Smooth muscle cell (in vitro differentiated cells): ENCODE measurements around the gene AGAP1. TPM values are rescaled to one million over a fixed set of nuclear protein-coding genes. Genes with fewer than 3 reads are reported as not detected.

Experiments used
- DNase-seq: peaks from one replicate; lab custom pipeline; 2025; ENCODE audit not compliant: unreplicated experiment; lab: John Stamatoyannopoulos, UW
- H2AFZ ChIP-seq: fragments of 200-600 bp; sonication (generic); 2 replicates; pipeline ENCODE4 v1.6.0; 2016; ENCODE audit warnings: antibody characterized with exemption, low read depth, mild to moderate bottlenecking
- H3F3A ChIP-seq: fragments of 200-600 bp; sonication (generic); 2 replicates; pipeline ENCODE4 v1.6.0; 2017; ENCODE audit warnings: antibody characterized with exemption, low read depth
- H3K27ac ChIP-seq: fragments of 200-600 bp; sonication (generic); 2 replicates; pipeline ENCODE4 v1.5.1; 2016; ENCODE audit warnings: low read depth, mild to moderate bottlenecking
- H3K27me3 ChIP-seq: fragments of 200-600 bp; sonication (generic); 2 replicates; pipeline ENCODE4 v1.6.1; 2016; ENCODE audit warnings: low read depth, mild to moderate bottlenecking
- H3K36me3 ChIP-seq: fragments of 200-600 bp; sonication (generic); 2 replicates; pipeline ENCODE4 v1.5.1; 2016; ENCODE audit warnings: low read depth
- H3K4me1 ChIP-seq: fragments of 200-600 bp; sonication (generic); 2 replicates; pipeline ENCODE4 v1.5.1; 2016; ENCODE audit warnings: low read depth
- H3K4me2 ChIP-seq: fragments of 200-600 bp; sonication (generic); 2 replicates; pipeline ENCODE4 v1.6.0; 2016; ENCODE audit warnings: mild to moderate bottlenecking
- H3K4me3 ChIP-seq: fragments of 200-600 bp; sonication (generic); 2 replicates; pipeline ENCODE4 v1.5.1; 2016; ENCODE audit warnings: mild to moderate bottlenecking
- H3K79me2 ChIP-seq: fragments of 200-600 bp; sonication (generic); 2 replicates; pipeline ENCODE4 v1.6.0; 2016; ENCODE audit warnings: low read depth, mild to moderate bottlenecking
- H3K9ac ChIP-seq: fragments of 200-600 bp; sonication (generic); 2 replicates; pipeline ENCODE4 v1.6.0; 2016; ENCODE audit warnings: low read depth
- H3K9me3 ChIP-seq: fragments of 200-600 bp; sonication (generic); replicated peaks from 2 replicates; pipeline ENCODE4 v1.5.1; 2016; ENCODE audit warnings: low read depth
- H4K20me1 ChIP-seq: fragments of 200-600 bp; sonication (generic); 2 replicates; pipeline ENCODE4 v1.6.0; 2016; ENCODE audit warnings: low read depth
- WGBS: methylation state at CpG from one replicate; pipeline ENCODE4 v1.1.7; 2016; ENCODE audit warnings: low lambda C conversion rate; 5-methylcytosine and 5-hydroxymethylcytosine counted together
- polyA plus RNA-seq: library from polyadenylated mRNA; unstranded; fragments of >200 nt; fragmentation: Nextera tagmentation; extraction: Ambion mirVana; gene quantifications from 2 replicates; pipeline ENCODE4 v1.2.1, GENCODE V29; 2016
- total RNA-seq: library from RNA; depleted of rRNA; stranded (reverse); fragments of >200 nt; gene quantifications from 2 replicates; pipeline ENCODE4 v1.2.3, GENCODE V29; 2014
- TF ChIP-seq, protein P1 (sequence below): fragments of 200-600 bp; sonication (generic); IDR thresholded peaks from 2 replicates; pipeline ENCODE4 v1.5.1; 2017; ENCODE audit warnings: borderline replicate concordance, mild to moderate bottlenecking, antibody characterized with exemption; ENCODE audit not compliant: insufficient read depth, poor library complexity, severe bottlenecking

AGAP1 gene
- total and polyA plus RNA-seq, 2 experiments from 2014 or later, result 3.9 to 9.8 TPM

DNA sequence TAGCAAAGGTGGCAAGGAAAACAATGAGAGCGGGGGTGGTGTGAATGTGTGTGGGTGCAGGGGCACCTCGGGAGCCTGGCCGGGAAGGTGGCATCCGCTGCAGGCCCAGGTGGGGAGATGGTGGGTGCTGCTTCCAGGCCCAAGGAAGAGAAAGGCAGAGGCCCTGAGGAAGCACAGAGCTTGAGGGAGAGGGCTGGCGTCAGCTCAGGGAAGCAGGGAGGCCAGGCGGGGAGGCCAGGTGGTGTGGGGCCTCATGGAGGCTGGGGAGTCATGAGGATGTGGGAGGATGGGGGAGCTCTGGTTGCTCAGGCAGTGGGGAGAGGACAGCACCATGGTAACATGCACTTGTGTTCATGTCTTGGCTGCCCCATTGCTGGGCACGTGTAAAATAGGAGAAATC lies 43.3 kb downstream of the AGAP1 start:
- no peak for DNase-seq
- Histone ChIP-seq H3K4me2 (no peak overlapping the region), H3K79me2 (peaks cover 74% of the 10 kb centered on the region), H2AFZ (no peak overlapping the region), H3K27me3 (no peaks in the 10 kb centered on the region), H3K36me3 (no peaks in the 10 kb centered on the region), H3K27ac (no peak overlapping the region), H4K20me1 (peaks cover 92% of the 10 kb centered on the region), H3K9me3 (no peaks in the 10 kb centered on the region), H3K4me1 (no peaks in the 10 kb centered on the region), H3K9ac (no peak overlapping the region), H3K4me3 (no peak overlapping the region), H3F3A (no peaks in the 10 kb centered on the region)
- TF ChIP-seq, protein P1, sequence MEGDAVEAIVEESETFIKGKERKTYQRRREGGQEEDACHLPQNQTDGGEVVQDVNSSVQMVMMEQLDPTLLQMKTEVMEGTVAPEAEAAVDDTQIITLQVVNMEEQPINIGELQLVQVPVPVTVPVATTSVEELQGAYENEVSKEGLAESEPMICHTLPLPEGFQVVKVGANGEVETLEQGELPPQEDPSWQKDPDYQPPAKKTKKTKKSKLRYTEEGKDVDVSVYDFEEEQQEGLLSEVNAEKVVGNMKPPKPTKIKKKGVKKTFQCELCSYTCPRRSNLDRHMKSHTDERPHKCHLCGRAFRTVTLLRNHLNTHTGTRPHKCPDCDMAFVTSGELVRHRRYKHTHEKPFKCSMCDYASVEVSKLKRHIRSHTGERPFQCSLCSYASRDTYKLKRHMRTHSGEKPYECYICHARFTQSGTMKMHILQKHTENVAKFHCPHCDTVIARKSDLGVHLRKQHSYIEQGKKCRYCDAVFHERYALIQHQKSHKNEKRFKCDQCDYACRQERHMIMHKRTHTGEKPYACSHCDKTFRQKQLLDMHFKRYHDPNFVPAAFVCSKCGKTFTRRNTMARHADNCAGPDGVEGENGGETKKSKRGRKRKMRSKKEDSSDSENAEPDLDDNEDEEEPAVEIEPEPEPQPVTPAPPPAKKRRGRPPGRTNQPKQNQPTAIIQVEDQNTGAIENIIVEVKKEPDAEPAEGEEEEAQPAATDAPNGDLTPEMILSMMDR, result no peak
- WGBS, result 98% methylated on average over 7 of the region's 7 CpGs

- TF ChIP-seq, protein P1, result no peak
- DNase-seq, result no peak
- Histone ChIP-seq H3K9ac (no peak overlapping the region), H3K4me2 (no peak overlapping the region), H3K79me2 (peaks cover 69% of the 10 kb centered on the region), H3K4me3 (no peak overlapping the region), H3K27ac (no peak overlapping the region), H3K9me3 (no peaks in the 10 kb centered on the region), H4K20me1 (peaks cover 92% of the 10 kb centered on the region), H2AFZ (no peak overlapping the region), H3K27me3 (no peaks in the 10 kb centered on the region), H3K4me1 (no peaks in the 10 kb centered on the region), H3F3A (no peaks in the 10 kb centered on the region), H3K36me3 (no peaks in the 10 kb centered on the region)
- 88% methylated on average over 5 of the region's 5 CpGs for WGBS
Observed at GRCh38 chr2:235537587-235537986, 43.7 kb downstream of the AGAP1 start.

DNA sequence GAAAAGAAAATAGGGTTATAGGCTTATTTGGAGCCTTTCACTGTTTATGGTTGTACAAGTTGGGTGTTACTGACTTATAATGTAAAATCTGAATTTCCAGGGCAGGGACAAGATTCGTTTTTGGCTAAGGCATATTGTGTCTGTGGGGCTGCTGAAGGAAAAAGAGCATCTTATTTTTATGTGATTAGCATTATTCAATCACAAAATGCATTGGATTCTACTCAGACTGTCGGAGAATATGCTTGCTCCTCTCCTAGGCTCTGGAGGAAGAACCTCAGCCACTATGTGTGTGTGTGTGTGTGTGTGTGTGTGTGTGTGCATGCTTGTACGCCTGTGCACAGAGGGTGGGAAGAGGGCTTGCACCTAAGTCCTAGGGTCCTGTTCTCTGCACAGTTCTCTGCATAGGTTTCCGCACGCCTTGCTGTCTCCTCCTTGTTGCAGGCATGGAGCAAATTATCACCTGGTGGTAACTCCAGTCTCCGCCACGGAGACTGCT lies 44.3 kb downstream of the AGAP1 start:
- H3F3A ChIP-seq, result no peaks in the 10 kb centered on the region
- no peak overlapping the region for H3K9ac ChIP-seq
- H3K4me2 ChIP-seq, result no peak overlapping the region
- 85% methylated on average over 7 of the region's 7 CpGs for WGBS
- H3K4me3 ChIP-seq, result no peak overlapping the region
- H3K4me1 ChIP-seq, result no peaks in the 10 kb centered on the region
- TF ChIP-seq, protein P1, result no peak
- no peaks in the 10 kb centered on the region for H3K36me3 ChIP-seq
- H2AFZ ChIP-seq, result no peak overlapping the region
- no peak overlapping the region for H3K27ac ChIP-seq
- no peaks in the 10 kb centered on the region for H3K27me3 ChIP-seq
- H3K79me2 ChIP-seq, result peaks cover 65% of the 10 kb centered on the region
- DNase-seq, result no peak
- H3K9me3 ChIP-seq, result no peaks in the 10 kb centered on the region
- H4K20me1 ChIP-seq, result peaks cover 92% of the 10 kb centered on the region

DNA sequence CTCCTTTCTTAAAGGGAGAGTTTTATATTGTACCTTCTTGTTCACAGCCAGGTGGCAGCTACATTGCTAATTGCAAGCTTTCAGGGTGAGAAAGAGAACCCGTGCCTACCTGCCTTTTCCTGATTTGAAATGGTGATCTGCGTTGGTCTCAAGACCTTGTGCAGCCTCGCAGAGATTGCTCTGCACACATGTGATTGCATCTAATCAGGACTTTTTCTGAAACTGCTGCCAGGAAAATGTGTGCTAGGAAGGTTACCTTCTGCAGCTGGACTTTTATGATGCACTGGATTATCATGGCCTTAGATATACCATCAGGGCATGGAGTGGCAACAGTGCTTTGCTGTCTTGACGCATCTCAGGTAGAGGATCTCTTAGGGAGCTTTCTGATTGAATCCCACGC lies 45.1 kb downstream of the AGAP1 start:
- Histone ChIP-seq H3K27ac (no peak overlapping the region), H3K36me3 (no peaks in the 10 kb centered on the region), H2AFZ (no peak overlapping the region), H3F3A (no peaks in the 10 kb centered on the region), H3K9me3 (no peaks in the 10 kb centered on the region), H3K4me2 (no peak overlapping the region), H3K4me1 (no peaks in the 10 kb centered on the region), H4K20me1 (peaks cover 92% of the 10 kb centered on the region), H3K4me3 (no peak overlapping the region), H3K79me2 (peaks cover 59% of the 10 kb centered on the region), H3K9ac (no peak overlapping the region), H3K27me3 (no peaks in the 10 kb centered on the region)
- 87% methylated on average over 5 of the region's 5 CpGs for WGBS
- no peak for DNase-seq
- TF ChIP-seq, protein P1, result no peak
